ENCODE measurements around the gene PLAU. TPM values are rescaled to one million over a fixed set of nuclear protein-coding genes. Genes with fewer than 3 reads are reported as not detected.
A peak's percentile ranks its signal among the peaks of the same experiment; 100 is the strongest.

The PLAU gene
- total and polyA plus RNA-seq, 9 of the 15 experiments (the other 6 are each of a cell fraction or from before 2014, with no cell fraction given): 2.1 to 16.9 (median 3.3) TPM

DNA sequence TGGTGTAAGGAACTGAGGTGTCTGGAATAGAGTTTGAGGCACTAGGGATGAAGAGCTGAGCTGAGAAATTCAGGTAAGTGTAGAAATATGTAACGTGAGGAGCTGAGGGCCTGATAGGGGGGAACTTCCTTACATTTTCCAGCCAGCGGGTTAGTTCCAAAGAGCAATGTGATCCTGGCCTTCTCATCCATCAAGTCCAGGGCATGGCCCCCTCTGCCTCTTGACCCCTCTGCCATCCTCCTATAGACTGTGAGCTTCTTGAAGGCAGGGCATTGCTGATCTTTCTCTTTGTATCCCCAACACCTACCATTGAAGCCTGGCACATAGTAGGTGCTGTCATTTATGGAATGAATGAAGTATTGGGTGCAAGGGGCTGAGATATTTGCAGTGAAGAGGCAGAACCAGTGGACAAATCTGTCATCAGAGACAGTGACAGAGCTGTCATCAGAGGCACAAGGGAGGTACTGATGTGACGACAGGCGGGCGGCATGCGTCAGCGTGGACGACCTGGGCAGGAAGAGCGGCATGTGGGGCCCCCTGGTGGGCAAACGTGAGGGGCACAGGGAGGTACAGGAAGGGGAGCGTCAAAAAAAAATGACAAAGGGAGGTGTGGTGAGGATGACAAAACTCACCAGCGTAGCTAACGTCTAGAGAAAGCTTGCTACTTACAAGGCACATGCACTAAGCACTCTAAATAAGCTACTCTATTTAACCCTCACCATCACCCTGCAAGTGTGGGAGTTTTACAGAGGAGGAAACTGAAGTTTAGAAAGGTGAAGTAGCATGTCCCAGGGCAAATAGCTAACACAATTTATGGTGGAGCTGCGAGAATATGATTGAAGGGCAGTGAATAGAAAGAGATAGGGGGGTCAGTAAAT, 31.4 kb upstream of the PLAU start (continued):
- TF ChIP-seq, protein P1, sequence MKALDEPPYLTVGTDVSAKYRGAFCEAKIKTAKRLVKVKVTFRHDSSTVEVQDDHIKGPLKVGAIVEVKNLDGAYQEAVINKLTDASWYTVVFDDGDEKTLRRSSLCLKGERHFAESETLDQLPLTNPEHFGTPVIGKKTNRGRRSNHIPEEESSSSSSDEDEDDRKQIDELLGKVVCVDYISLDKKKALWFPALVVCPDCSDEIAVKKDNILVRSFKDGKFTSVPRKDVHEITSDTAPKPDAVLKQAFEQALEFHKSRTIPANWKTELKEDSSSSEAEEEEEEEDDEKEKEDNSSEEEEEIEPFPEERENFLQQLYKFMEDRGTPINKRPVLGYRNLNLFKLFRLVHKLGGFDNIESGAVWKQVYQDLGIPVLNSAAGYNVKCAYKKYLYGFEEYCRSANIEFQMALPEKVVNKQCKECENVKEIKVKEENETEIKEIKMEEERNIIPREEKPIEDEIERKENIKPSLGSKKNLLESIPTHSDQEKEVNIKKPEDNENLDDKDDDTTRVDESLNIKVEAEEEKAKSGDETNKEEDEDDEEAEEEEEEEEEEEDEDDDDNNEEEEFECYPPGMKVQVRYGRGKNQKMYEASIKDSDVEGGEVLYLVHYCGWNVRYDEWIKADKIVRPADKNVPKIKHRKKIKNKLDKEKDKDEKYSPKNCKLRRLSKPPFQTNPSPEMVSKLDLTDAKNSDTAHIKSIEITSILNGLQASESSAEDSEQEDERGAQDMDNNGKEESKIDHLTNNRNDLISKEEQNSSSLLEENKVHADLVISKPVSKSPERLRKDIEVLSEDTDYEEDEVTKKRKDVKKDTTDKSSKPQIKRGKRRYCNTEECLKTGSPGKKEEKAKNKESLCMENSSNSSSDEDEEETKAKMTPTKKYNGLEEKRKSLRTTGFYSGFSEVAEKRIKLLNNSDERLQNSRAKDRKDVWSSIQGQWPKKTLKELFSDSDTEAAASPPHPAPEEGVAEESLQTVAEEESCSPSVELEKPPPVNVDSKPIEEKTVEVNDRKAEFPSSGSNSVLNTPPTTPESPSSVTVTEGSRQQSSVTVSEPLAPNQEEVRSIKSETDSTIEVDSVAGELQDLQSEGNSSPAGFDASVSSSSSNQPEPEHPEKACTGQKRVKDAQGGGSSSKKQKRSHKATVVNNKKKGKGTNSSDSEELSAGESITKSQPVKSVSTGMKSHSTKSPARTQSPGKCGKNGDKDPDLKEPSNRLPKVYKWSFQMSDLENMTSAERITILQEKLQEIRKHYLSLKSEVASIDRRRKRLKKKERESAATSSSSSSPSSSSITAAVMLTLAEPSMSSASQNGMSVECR (CRISPR knock-in tag; IDR thresholded peaks at IDR 0.05): peak; percentile 64; the same call in 1 of the 2 replicates
- TF ChIP-seq, protein P2, sequence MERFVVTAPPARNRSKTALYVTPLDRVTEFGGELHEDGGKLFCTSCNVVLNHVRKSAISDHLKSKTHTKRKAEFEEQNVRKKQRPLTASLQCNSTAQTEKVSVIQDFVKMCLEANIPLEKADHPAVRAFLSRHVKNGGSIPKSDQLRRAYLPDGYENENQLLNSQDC (CRISPR knock-in tag; IDR thresholded peaks at IDR 0.05): no peak
- TF ChIP-seq NEUROD1 (IDR thresholded peaks at IDR 0.05; ENCODE audit: borderline replicate concordance, low read depth, low read length, partially characterized antibody) (peak; percentile 71), NFIX (CRISPR knock-in tag; IDR thresholded peaks at IDR 0.05; ENCODE audit: low read depth) (no peak), ZBTB1 (CRISPR knock-in tag; IDR thresholded peaks at IDR 0.05; ENCODE audit: borderline replicate concordance, low read depth) (no peak), ZNF764 (CRISPR knock-in tag; IDR thresholded peaks at IDR 0.05; ENCODE audit: low read depth) (no peak), HDAC6 (IDR thresholded peaks at IDR 0.05; ENCODE audit: low read depth, low read length) (no peak), ZNF586 (CRISPR knock-in tag; conservative IDR thresholded peaks at IDR 0.05) (no peak), SRSF9 (IDR thresholded peaks at IDR 0.05; ENCODE audit: borderline replicate concordance, low read depth, low read length) (no peak)
- TF ChIP-seq, protein P3, sequence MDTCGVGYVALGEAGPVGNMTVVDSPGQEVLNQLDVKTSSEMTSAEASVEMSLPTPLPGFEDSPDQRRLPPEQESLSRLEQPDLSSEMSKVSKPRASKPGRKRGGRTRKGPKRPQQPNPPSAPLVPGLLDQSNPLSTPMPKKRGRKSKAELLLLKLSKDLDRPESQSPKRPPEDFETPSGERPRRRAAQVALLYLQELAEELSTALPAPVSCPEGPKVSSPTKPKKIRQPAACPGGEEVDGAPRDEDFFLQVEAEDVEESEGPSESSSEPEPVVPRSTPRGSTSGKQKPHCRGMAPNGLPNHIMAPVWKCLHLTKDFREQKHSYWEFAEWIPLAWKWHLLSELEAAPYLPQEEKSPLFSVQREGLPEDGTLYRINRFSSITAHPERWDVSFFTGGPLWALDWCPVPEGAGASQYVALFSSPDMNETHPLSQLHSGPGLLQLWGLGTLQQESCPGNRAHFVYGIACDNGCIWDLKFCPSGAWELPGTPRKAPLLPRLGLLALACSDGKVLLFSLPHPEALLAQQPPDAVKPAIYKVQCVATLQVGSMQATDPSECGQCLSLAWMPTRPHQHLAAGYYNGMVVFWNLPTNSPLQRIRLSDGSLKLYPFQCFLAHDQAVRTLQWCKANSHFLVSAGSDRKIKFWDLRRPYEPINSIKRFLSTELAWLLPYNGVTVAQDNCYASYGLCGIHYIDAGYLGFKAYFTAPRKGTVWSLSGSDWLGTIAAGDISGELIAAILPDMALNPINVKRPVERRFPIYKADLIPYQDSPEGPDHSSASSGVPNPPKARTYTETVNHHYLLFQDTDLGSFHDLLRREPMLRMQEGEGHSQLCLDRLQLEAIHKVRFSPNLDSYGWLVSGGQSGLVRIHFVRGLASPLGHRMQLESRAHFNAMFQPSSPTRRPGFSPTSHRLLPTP (IDR thresholded peaks at IDR 0.05; ENCODE audit: borderline replicate concordance, extremely low read depth, insufficient read length): no peak
- TF ChIP-seq, protein P4, sequence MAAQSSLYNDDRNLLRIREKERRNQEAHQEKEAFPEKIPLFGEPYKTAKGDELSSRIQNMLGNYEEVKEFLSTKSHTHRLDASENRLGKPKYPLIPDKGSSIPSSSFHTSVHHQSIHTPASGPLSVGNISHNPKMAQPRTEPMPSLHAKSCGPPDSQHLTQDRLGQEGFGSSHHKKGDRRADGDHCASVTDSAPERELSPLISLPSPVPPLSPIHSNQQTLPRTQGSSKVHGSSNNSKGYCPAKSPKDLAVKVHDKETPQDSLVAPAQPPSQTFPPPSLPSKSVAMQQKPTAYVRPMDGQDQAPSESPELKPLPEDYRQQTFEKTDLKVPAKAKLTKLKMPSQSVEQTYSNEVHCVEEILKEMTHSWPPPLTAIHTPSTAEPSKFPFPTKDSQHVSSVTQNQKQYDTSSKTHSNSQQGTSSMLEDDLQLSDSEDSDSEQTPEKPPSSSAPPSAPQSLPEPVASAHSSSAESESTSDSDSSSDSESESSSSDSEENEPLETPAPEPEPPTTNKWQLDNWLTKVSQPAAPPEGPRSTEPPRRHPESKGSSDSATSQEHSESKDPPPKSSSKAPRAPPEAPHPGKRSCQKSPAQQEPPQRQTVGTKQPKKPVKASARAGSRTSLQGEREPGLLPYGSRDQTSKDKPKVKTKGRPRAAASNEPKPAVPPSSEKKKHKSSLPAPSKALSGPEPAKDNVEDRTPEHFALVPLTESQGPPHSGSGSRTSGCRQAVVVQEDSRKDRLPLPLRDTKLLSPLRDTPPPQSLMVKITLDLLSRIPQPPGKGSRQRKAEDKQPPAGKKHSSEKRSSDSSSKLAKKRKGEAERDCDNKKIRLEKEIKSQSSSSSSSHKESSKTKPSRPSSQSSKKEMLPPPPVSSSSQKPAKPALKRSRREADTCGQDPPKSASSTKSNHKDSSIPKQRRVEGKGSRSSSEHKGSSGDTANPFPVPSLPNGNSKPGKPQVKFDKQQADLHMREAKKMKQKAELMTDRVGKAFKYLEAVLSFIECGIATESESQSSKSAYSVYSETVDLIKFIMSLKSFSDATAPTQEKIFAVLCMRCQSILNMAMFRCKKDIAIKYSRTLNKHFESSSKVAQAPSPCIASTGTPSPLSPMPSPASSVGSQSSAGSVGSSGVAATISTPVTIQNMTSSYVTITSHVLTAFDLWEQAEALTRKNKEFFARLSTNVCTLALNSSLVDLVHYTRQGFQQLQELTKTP (IDR thresholded peaks at IDR 0.05; ENCODE audit: low read depth in 1 of 2, partially characterized antibody in 2 of 2): peak in 1 of 2 experiments; percentile 61

Data from K562 (cell line).